OCI-LY1 (cell line): ENCODE measurements around the gene ZBTB5.
A peak's percentile ranks its signal among the peaks of the same experiment; 100 is the strongest.
"Not testable (repeated sequence)": the region's sequence is repeated elsewhere in the genome, so short reads cannot be mapped to it uniquely, and the experiment has no call there.

Experiments used
- H2AFZ ChIP-seq: fragments of 200-600 bp; sonication (generic), shearing (Covaris generic); 2 replicates; pipeline ENCODE4 v1.6.0; 2014; ENCODE audit warnings: antibody characterized with exemption, mild to moderate bottlenecking, low read length
- H3F3A ChIP-seq: fragments of 200-600 bp; sonication (generic), shearing (Covaris generic); 2 replicates; pipeline ENCODE4 v1.6.0; 2014; ENCODE audit warnings: mild to moderate bottlenecking, antibody characterized with exemption, low read length, moderate library complexity; ENCODE audit not compliant: insufficient read depth
- H3K27ac ChIP-seq: fragments of 200-600 bp; sonication (generic); 2 replicates; pipeline ENCODE4 v1.5.1; 2014; ENCODE audit warnings: low read length, mixed run types, mild to moderate bottlenecking, low read depth; ENCODE audit not compliant: poor library complexity, severe bottlenecking
- H3K27me3 ChIP-seq: fragments of 200-600 bp; sonication (generic); 2 replicates; pipeline ENCODE4 v1.6.0; 2014; ENCODE audit warnings: antibody characterized with exemption, mild to moderate bottlenecking, low read length, moderate library complexity; ENCODE audit not compliant: insufficient read depth
- H3K36me3 ChIP-seq: fragments of 200-600 bp; sonication (generic); 2 replicates; pipeline ENCODE4 v1.6.1; 2014; ENCODE audit warnings: mild to moderate bottlenecking, antibody characterized with exemption, low read length, moderate library complexity, mixed read lengths; ENCODE audit not compliant: insufficient read depth
- H3K4me1 ChIP-seq: fragments of 200-600 bp; sonication (generic); 2 replicates; pipeline ENCODE4 v1.5.1; 2014; ENCODE audit warnings: mild to moderate bottlenecking, low read length, moderate library complexity; ENCODE audit not compliant: insufficient read depth, severe bottlenecking
- H3K4me2 ChIP-seq: fragments of 200-600 bp; sonication (generic), shearing (Covaris generic); 2 replicates; pipeline ENCODE4 v1.6.1; 2014; ENCODE audit warnings: low read length
- H3K4me3 ChIP-seq: fragments of 200-600 bp; sonication (generic); 2 replicates; pipeline ENCODE4 v1.5.1; 2014; ENCODE audit warnings: low read length, low read depth, mild to moderate bottlenecking, mixed read lengths; ENCODE audit not compliant: poor library complexity, severe bottlenecking
- H3K79me2 ChIP-seq: fragments of 200-600 bp; shearing (Covaris generic); 2 replicates; pipeline ENCODE4 v1.6.1; 2016; ENCODE audit warnings: mixed run types, low read length, mixed read lengths; ENCODE audit not compliant: insufficient read depth
- H3K9ac ChIP-seq: fragments of 200-600 bp; sonication (generic), shearing (Covaris generic); 2 replicates; pipeline ENCODE4 v1.6.1; 2014; ENCODE audit warnings: mild to moderate bottlenecking, low read length, mixed read lengths
- H3K9me2 ChIP-seq: fragments of 200-600 bp; sonication (generic), shearing (Covaris generic); 2 replicates; pipeline ENCODE4 v1.6.1; 2014; ENCODE audit warnings: low read depth, mild to moderate bottlenecking, low read length, mixed read lengths
- H3K9me3 ChIP-seq: fragments of 200-600 bp; shearing (Covaris generic); 2 replicates; pipeline ENCODE4 v1.6.1; 2014; ENCODE audit warnings: low read length, mixed read lengths
- H4K20me1 ChIP-seq: fragments of 200-600 bp; sonication (generic), shearing (Covaris generic); 2 replicates; pipeline ENCODE4 v1.6.0; 2016; ENCODE audit warnings: mild to moderate bottlenecking, low read length; ENCODE audit not compliant: insufficient read depth
- CTCF ChIP-seq: fragments of 200-600 bp; sonication (generic), shearing (Covaris generic); IDR thresholded peaks from 2 replicates; pipeline ENCODE4 v1.5.1; 2017; ENCODE audit warnings: mild to moderate bottlenecking, antibody characterized with exemption, low read length, moderate library complexity, mixed read lengths
- EZH2 ChIP-seq: fragments of 200-600 bp; sonication (generic), shearing (Covaris generic); IDR thresholded peaks from 2 replicates; pipeline ENCODE4 v1.8.0; 2017; ENCODE audit warnings: borderline replicate concordance, mixed run types, mild to moderate bottlenecking, antibody characterized with exemption, low read length, moderate library complexity, mixed read lengths

Gene ZBTB5

GRCh38 chr9:37465249-37466036 lies at the start of gene ZBTB5:
Gene ZBTB5 (minus strand): TSS chr9:37465450. CDS start chr9:37442551, 22,899 bp downstream.
- Histone ChIP-seq H3K4me2 (peak within 1 kb of the TSS; percentile 96), H4K20me1 (no peaks in the 10 kb centered on the region), H3K4me3 (peak within 1 kb of the TSS; percentile 86), H3K4me1 (peaks cover 41% of the 10 kb centered on the region), H3F3A (no peaks in the 10 kb centered on the region), H3K36me3 (peaks cover 7% of the 10 kb centered on the region; the same call in 1 of the 2 replicates), H3K27me3 (no peaks in the 10 kb centered on the region), H3K79me2 (peaks cover 42% of the 10 kb centered on the region), H3K9me2 (no peaks in the 10 kb centered on the region), H2AFZ (0 out of 2 replicates have a peak within 1 kb of the TSS, but pooled peaks have one; percentile 2), H3K27ac (peak within 1 kb of the TSS; percentile 90), H3K9me3 (no peaks in the 10 kb centered on the region), H3K9ac (peak within 1 kb of the TSS; percentile 87)
- no peak for TF ChIP-seq EZH2

GRCh38 chr9:37514999-37515398 lies 49.7 kb upstream of the ZBTB5 start:
- no peaks in the 10 kb centered on the region for H3K27me3 ChIP-seq
- no peak overlapping the region; the same call in 1 of the 2 replicates for H3K9ac ChIP-seq
- H3K27ac ChIP-seq, result peak overlapping the region; percentile 45
- H2AFZ ChIP-seq, result no peak overlapping the region
- H3K36me3 ChIP-seq, result peaks cover 20% of the 10 kb centered on the region
- no peaks in the 10 kb centered on the region for H3K79me2 ChIP-seq
- H3K4me3 ChIP-seq, result no peak overlapping the region
- peaks cover 39% of the 10 kb centered on the region for H3K4me1 ChIP-seq
- H4K20me1 ChIP-seq, result no peaks in the 10 kb centered on the region
- no peak overlapping the region; the same call in 1 of the 2 replicates for H3K4me2 ChIP-seq
- TF ChIP-seq CTCF (no peak), EZH2 (no peak)
- no peaks in the 10 kb centered on the region for H3K9me3 ChIP-seq
- no peaks in the 10 kb centered on the region for H3K9me2 ChIP-seq
- H3F3A ChIP-seq, result no peaks in the 10 kb centered on the region

- not testable (repeated sequence) for H3K9me3 ChIP-seq, H4K20me1 ChIP-seq, H3K79me2 ChIP-seq, H3F3A ChIP-seq, H3K27ac ChIP-seq, H3K9me2 ChIP-seq, H3K4me2 ChIP-seq, H2AFZ ChIP-seq, H3K9ac ChIP-seq, H3K27me3 ChIP-seq, H3K4me3 ChIP-seq
- Histone ChIP-seq H3K4me1 (peaks cover 39% of the 10 kb centered on the region), H3K36me3 (peaks cover 23% of the 10 kb centered on the region)
Measured at GRCh38 chr9:37514415-37514814, 49.2 kb upstream of the ZBTB5 start.

- Histone ChIP-seq H3K9ac (peak overlapping the region; percentile 8; the same call in 1 of the 2 replicates), H2AFZ (no peak overlapping the region), H3K4me1 (peaks cover 39% of the 10 kb centered on the region), H3F3A (no peaks in the 10 kb centered on the region), H3K79me2 (no peaks in the 10 kb centered on the region), H3K4me3 (peak overlapping the region; percentile 22), H3K9me2 (no peaks in the 10 kb centered on the region), H3K4me2 (peak overlapping the region; percentile 52), H3K27me3 (no peaks in the 10 kb centered on the region), H3K9me3 (no peaks in the 10 kb centered on the region), H3K27ac (peak overlapping the region; percentile 76), H3K36me3 (peaks cover 33% of the 10 kb centered on the region; the same call in 1 of the 2 replicates), H4K20me1 (no peaks in the 10 kb centered on the region)
- TF ChIP-seq EZH2, result no peak
- TF ChIP-seq CTCF, result no peak
Measured at GRCh38 chr9:37512437-37512836, 47.2 kb upstream of the ZBTB5 start.
